ENCODE measurements around the gene PDE4D.

The PDE4D gene

GRCh38 chr5:59721741-59722140 lies 171.8 kb downstream of the PDE4D start (continued):
- no peak for TF ChIP-seq POU6F1 (CRISPR knock-in tag; IDR thresholded peaks at IDR 0.05; ENCODE audit: borderline replicate concordance, low read depth)
- TF ChIP-seq RARB (CRISPR knock-in tag; IDR thresholded peaks at IDR 0.05): no peak

- no peak for TF ChIP-seq ZNF70 (CRISPR knock-in tag; IDR thresholded peaks at IDR 0.05)
- no peak for TF ChIP-seq CREB5 (CRISPR knock-in tag; IDR thresholded peaks at IDR 0.05; ENCODE audit: low read depth)
- no peak for TF ChIP-seq ISL1 (CRISPR knock-in tag; IDR thresholded peaks at IDR 0.05)
- TF ChIP-seq BACH2 (CRISPR knock-in tag; IDR thresholded peaks at IDR 0.05; ENCODE audit: borderline replicate concordance): no peak
- no peak for TF ChIP-seq GLIS3 (CRISPR knock-in tag; IDR thresholded peaks at IDR 0.05)
- TF ChIP-seq CSRNP3 (CRISPR knock-in tag; IDR thresholded peaks at IDR 0.05): no peak
- TF ChIP-seq TOX (CRISPR knock-in tag; IDR thresholded peaks at IDR 0.05; ENCODE audit: borderline replicate concordance): no peak
- TF ChIP-seq CSDC2 (CRISPR knock-in tag; IDR thresholded peaks at IDR 0.05): no peak
- no peak for ATAC-seq
These were observed 173.5 kb downstream of the PDE4D start for GRCh38 chr5:59720063-59720462.

- TF ChIP-seq RARB (CRISPR knock-in tag; IDR thresholded peaks at IDR 0.05) (no peak), BACH2 (CRISPR knock-in tag; IDR thresholded peaks at IDR 0.05; ENCODE audit: borderline replicate concordance) (no peak), ZC3H10 (CRISPR knock-in tag; IDR thresholded peaks at IDR 0.05) (no peak), OSR1 (CRISPR knock-in tag; IDR thresholded peaks at IDR 0.05) (no peak), ESRRG (CRISPR knock-in tag; IDR thresholded peaks at IDR 0.05) (no peak), ISL1 (CRISPR knock-in tag; IDR thresholded peaks at IDR 0.05) (no peak), ZNF70 (CRISPR knock-in tag; IDR thresholded peaks at IDR 0.05) (no peak), TOX (CRISPR knock-in tag; IDR thresholded peaks at IDR 0.05; ENCODE audit: borderline replicate concordance) (no peak), CREB5 (CRISPR knock-in tag; IDR thresholded peaks at IDR 0.05; ENCODE audit: low read depth) (no peak), ZFP3 (CRISPR knock-in tag; IDR thresholded peaks at IDR 0.05) (no peak), PATZ1 (CRISPR knock-in tag; IDR thresholded peaks at IDR 0.05; ENCODE audit: borderline replicate concordance) (no peak), ZNF8 (CRISPR knock-in tag; IDR thresholded peaks at IDR 0.05) (no peak), ZNF565 (CRISPR knock-in tag; conservative IDR thresholded peaks at IDR 0.05; ENCODE audit: low read depth) (no peak), PPARA (CRISPR knock-in tag; IDR thresholded peaks at IDR 0.05; ENCODE audit: borderline replicate concordance) (no peak), ARNTL (CRISPR knock-in tag; IDR thresholded peaks at IDR 0.05; ENCODE audit: borderline replicate concordance, low read depth) (no peak), GLIS3 (CRISPR knock-in tag; IDR thresholded peaks at IDR 0.05) (no peak), CSDC2 (CRISPR knock-in tag; IDR thresholded peaks at IDR 0.05) (no peak)
- no peak for ATAC-seq
These were observed 176.5 kb downstream of the PDE4D start for GRCh38 chr5:59716966-59717500.

GRCh38 chr5:59716029-59716428 lies 177.5 kb downstream of the PDE4D start:
- ATAC-seq: no peak
- TF ChIP-seq CREB5 (CRISPR knock-in tag; IDR thresholded peaks at IDR 0.05; ENCODE audit: low read depth): no peak
- no peak for TF ChIP-seq PATZ1 (CRISPR knock-in tag; IDR thresholded peaks at IDR 0.05; ENCODE audit: borderline replicate concordance)
- TF ChIP-seq OSR1 (CRISPR knock-in tag; IDR thresholded peaks at IDR 0.05): no peak
- no peak for TF ChIP-seq TSHZ2 (CRISPR knock-in tag; IDR thresholded peaks at IDR 0.05)
- no peak for TF ChIP-seq ZC3H10 (CRISPR knock-in tag; IDR thresholded peaks at IDR 0.05)
- no peak for TF ChIP-seq SNAI2 (CRISPR knock-in tag; IDR thresholded peaks at IDR 0.05)
- no peak for TF ChIP-seq GLIS3 (CRISPR knock-in tag; IDR thresholded peaks at IDR 0.05)
- no peak for TF ChIP-seq ZNF70 (CRISPR knock-in tag; IDR thresholded peaks at IDR 0.05)
- TF ChIP-seq TCF4 (CRISPR knock-in tag; IDR thresholded peaks at IDR 0.05; ENCODE audit: borderline replicate concordance): no peak

Data from SK-N-SH treated with all-trans-retinoic acid at 6 μM for 48 hours (cell line).